GM12892 (cell line): Measurements from ENCODE around the gene FKBP9.
"Not testable (repeated sequence)": the region's sequence is repeated elsewhere in the genome, so short reads cannot be mapped to it uniquely, and the experiment has no call there.

Experiments used
- POLR2A ChIP-seq: IDR thresholded peaks from 2 replicates; pipeline ENCODE4 v1.6.1; 2011; ENCODE audit warnings: low read depth, low read length, control low read depth
- POLR2AphosphoS5 ChIP-seq: IDR thresholded peaks from 2 replicates; pipeline ENCODE4 v1.6.1; 2011; ENCODE audit warnings: low read depth, low read length, control low read depth
- TAF1 ChIP-seq: IDR thresholded peaks from 2 replicates; pipeline ENCODE4 v1.6.1; 2011; ENCODE audit warnings: low read depth, mild to moderate bottlenecking, control low read depth, low read length, borderline replicate concordance

- not testable (repeated sequence) for TF ChIP-seq POLR2A, TAF1, POLR2AphosphoS5
Measured at GRCh38 chr7:32988148-32988547, 30.9 kb downstream of the FKBP9 start.
